Neutrophil (primary cell): ENCODE measurements around the gene ATG13.

Experiments
- H3K27ac ChIP-seq: fragments of 200-600 bp; sonication (generic); 2 replicates; pipeline ENCODE4 v1.5.1; 2016; ENCODE audit warnings: mild to moderate bottlenecking, moderate library complexity
- H3K27me3 ChIP-seq: fragments of 200-600 bp; sonication (generic); 2 replicates; pipeline ENCODE4 v1.6.0; 2016; ENCODE audit warnings: mild to moderate bottlenecking
- H3K36me3 ChIP-seq: fragments of 200-600 bp; sonication (generic); 2 replicates; pipeline ENCODE4 v1.5.1; 2017
- H3K4me1 ChIP-seq, 2 experiments: fragments of 200-600 bp in 1 of 2; sonication (generic) in 1 of 2; 1 replicate in 1 of 2; 2 replicates in 1 of 2; pipeline versions ENCODE4 v1.5.1 to v1.6.1; 2013 to 2016; ENCODE audit warnings: low read depth in 1 of 2, low read length in 1 of 2, mild to moderate bottlenecking in 1 of 2, moderate library complexity in 1 of 2; ENCODE audit not compliant: control insufficient read depth in 1 of 2, insufficient read depth in 1 of 2
- H3K4me3 ChIP-seq, 2 experiments: fragments of 200-600 bp in 1 of 2; sonication (generic) in 1 of 2; 1 replicate in 1 of 2; 2 replicates in 1 of 2; pipeline ENCODE4 v1.5.1; 2013 to 2016; ENCODE audit warnings: low read depth in 1 of 2, low read length in 1 of 2, mild to moderate bottlenecking in 1 of 2, moderate library complexity in 1 of 2
- H3K9me3 ChIP-seq: fragments of 200-600 bp; sonication (generic); 2 replicates; pipeline ENCODE4 v1.5.1; 2016
- TF ChIP-seq, protein P1 (sequence below): fragments of 200-600 bp; sonication (generic); IDR thresholded peaks from 2 replicates; pipeline ENCODE4 v1.5.1; 2016; ENCODE audit warnings: antibody characterized with exemption

Gene ATG13

DNA sequence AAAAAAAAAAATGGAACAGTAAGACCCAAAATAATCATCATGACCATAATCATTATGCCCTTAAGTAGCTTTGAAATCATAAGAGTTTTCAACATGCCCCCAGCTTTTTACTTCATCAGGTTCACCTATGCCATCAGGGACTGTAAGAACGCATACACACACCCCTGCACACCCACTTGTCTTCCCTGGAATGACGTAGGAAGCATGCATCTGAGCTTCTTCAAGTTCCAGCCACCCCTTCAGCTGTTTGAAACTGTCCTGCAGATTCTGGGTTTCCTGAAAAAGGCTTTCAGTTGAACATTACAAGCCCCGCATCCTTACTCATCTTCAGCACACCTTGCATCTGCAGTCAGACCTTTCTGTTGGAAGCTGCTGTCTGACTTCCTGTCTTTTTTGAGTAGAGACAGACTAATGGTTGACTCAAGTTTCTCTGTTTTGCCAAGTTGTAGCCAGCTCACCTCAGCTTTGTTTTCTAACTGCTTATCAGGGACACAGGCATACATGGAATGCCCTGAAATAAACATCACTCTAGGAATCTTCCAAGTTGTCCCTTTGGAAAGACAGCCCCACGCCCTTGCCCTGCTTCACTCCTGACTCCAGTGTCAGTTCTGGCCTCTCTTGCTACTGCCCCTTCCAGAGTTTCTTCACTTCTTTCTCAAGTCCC, 46.1 kb downstream of the ATG13 start:
- TF ChIP-seq, protein P1, sequence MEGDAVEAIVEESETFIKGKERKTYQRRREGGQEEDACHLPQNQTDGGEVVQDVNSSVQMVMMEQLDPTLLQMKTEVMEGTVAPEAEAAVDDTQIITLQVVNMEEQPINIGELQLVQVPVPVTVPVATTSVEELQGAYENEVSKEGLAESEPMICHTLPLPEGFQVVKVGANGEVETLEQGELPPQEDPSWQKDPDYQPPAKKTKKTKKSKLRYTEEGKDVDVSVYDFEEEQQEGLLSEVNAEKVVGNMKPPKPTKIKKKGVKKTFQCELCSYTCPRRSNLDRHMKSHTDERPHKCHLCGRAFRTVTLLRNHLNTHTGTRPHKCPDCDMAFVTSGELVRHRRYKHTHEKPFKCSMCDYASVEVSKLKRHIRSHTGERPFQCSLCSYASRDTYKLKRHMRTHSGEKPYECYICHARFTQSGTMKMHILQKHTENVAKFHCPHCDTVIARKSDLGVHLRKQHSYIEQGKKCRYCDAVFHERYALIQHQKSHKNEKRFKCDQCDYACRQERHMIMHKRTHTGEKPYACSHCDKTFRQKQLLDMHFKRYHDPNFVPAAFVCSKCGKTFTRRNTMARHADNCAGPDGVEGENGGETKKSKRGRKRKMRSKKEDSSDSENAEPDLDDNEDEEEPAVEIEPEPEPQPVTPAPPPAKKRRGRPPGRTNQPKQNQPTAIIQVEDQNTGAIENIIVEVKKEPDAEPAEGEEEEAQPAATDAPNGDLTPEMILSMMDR: no peak
- peaks cover 93% of the 10 kb centered on the region for H3K36me3 ChIP-seq
- no peaks in the 10 kb centered on the region for H3K27me3 ChIP-seq
- peaks cover 9 to 11% of the 10 kb centered on the region in 2 experiments for H3K4me1 ChIP-seq
- H3K27ac ChIP-seq: peak overlapping the region; percentile 52
- H3K9me3 ChIP-seq: no peaks in the 10 kb centered on the region
- H3K4me3 ChIP-seq: no peak overlapping the region

DNA sequence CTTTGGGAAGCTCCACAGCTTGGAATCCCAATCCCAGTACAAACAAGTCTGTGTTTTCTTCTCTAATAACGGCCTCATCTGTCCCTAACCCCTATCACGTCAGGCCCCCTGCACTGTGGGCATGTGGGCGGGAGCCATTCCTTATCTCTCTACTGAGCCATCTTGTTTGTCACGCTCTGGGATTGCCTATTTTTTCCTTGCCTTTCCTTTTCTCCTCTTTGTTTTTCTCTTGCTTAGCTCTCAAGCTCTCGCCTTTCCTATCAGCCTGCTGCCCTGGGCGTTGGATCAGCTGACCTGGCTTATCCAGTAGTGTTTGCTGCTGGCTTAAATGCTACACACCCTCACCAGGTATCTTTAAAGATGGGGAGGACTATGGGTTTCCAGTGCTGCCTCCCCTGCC, 47.3 kb downstream of the ATG13 start:
- TF ChIP-seq, protein P1: no peak
- Histone ChIP-seq H3K27me3 (no peaks in the 10 kb centered on the region), H3K4me1 (peaks cover 6 to 8% of the 10 kb centered on the region in 2 experiments), H3K27ac (no peak overlapping the region), H3K36me3 (peaks cover 93% of the 10 kb centered on the region), H3K9me3 (no peaks in the 10 kb centered on the region), H3K4me3 (no peak overlapping the region)

DNA sequence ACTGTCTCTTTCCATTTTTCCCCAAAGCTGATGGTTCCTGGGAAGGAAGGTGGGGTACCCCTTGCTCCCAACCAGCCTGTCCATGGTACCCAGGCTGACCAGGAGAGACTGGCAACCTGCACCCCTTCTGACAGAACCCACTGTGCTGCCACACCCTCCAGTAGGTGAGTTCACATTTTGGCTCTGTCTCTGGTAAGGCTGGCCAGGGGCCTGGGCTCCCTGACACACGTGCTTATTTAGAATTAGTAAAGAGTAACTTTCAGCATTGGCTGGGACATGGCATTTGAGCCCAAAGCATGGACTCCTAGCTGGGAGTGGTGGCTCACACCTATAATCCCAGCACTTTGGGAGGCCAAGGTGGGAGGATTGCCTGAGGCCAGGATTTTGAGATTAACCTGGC, 48.0 kb downstream of the ATG13 start:
- Histone ChIP-seq H3K4me3 (no peak overlapping the region), H3K4me1 (peaks cover 7 to 10% of the 10 kb centered on the region in 2 experiments), H3K36me3 (peaks cover 94% of the 10 kb centered on the region), H3K27me3 (no peaks in the 10 kb centered on the region), H3K9me3 (no peaks in the 10 kb centered on the region), H3K27ac (no peak overlapping the region)
- TF ChIP-seq, protein P1: no peak

DNA sequence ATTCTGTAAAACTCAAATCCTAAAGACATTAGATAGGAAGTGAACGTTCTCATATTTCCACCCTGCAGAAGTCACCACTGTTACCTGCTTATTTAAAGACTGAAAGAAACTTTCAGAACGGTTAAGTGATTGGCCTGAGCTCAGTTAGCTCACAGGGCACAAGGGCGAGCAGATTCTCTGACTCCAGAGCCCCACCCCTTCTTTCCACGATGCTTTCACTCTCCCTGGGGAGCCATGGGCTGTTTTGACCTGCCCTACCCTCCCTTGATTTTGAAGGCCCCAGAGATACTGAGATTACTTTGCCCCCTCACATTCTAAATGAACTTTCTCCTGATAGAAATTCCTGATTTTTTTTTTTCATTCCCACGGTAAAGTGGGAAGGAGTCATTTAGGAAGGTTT, 49.2 kb downstream of the ATG13 start:
- peak overlapping the region; percentile 23 for H3K27ac ChIP-seq
- TF ChIP-seq, protein P1: no peak
- no peak overlapping the region for H3K4me3 ChIP-seq
- peaks cover 19 to 22% of the 10 kb centered on the region in 2 experiments for H3K4me1 ChIP-seq
- H3K9me3 ChIP-seq: no peaks in the 10 kb centered on the region
- peaks cover 85% of the 10 kb centered on the region for H3K36me3 ChIP-seq
- no peaks in the 10 kb centered on the region for H3K27me3 ChIP-seq

DNA sequence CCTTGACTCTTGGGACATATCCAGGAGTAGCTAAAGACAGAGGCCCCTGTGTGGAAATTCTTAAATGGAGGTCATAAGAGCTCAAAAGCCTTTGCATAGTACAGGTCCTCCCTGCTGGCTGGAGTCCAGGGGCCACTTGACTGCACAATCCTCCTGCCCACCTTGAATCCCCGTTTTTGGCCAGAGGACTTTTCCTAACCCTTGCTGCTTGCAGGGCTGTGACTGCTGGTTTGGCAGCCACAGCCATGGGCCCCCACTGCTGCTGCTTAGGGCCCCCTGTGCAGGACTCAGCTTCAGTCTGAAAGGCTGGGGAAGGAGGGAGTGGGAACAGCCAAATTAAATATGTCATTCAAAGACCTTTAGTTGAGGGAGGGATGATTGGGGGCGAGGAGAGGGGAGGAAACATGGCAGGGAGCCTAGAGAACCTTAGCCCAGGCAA, 49.7 kb downstream of the ATG13 start:
- Histone ChIP-seq H3K36me3 (peaks cover 80% of the 10 kb centered on the region), H3K27me3 (no peaks in the 10 kb centered on the region), H3K4me3 (no peak overlapping the region), H3K9me3 (no peaks in the 10 kb centered on the region), H3K27ac (peak overlapping the region; percentile 20), H3K4me1 (peaks cover 24 to 27% of the 10 kb centered on the region in 2 experiments)
- TF ChIP-seq, protein P1: no peak
